ENCODE data around the gene MGAT2. TPM values are rescaled to one million over a fixed set of nuclear protein-coding genes. Genes with fewer than 3 reads are reported as not detected.

MGAT2 gene
- total and polyA plus RNA-seq, 2 of the 4 experiments (the other 2 are of a cell fraction), result 36.6 to 67.6 TPM

DNA sequence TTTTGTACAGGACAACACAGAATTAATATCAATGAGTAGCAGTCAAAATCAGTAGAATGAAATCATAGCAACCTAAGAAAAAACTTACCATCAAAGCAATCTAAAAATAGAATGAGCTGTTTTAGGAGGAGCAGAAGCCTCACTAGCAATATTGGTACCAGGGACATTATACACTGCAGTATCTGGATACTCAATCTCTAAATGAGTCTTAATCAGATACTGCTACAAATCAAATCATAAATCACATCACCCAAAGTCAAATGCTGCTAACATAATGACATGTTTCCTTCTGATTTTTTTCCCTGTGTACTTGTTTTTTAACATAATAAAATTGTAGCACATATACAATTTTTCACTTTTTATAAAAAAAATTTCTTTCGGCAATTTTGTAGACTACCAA is 42.5 kb upstream of the MGAT2 start:
- no peaks in the 10 kb centered on the region for H3K4me1 ChIP-seq (ENCODE audit: control insufficient read depth, insufficient read depth, low read length)
- no peak overlapping the region for H3K9ac ChIP-seq (ENCODE audit: low read depth, low read length)
- dilution Hi-C loops (cut with HindIII; ENCODE audit: low sequenced_read_pairs, unreplicated experiment), result no loop called here
- H3K4me3 ChIP-seq (ENCODE audit: insufficient read depth, low read depth, low read length), result no peak overlapping the region
- no CpG with 5 or more reads among the region's 1 CpG for WGBS, 2 experiments (ENCODE audit: extremely low coverage in 2 of 2, insufficient read length in 1 of 2)
- H2AFZ ChIP-seq (replicated peaks; ENCODE audit: low read length, poor library complexity), result no peak overlapping the region
- H4K20me1 ChIP-seq (ENCODE audit: insufficient read depth, low read length), result peaks cover 36% of the 10 kb centered on the region
- no peak overlapping the region for H2BK120ac ChIP-seq (ENCODE audit: low read depth, low read length)
- no peak overlapping the region for H3K27ac ChIP-seq (ENCODE audit: insufficient read depth, low read length)
- 0 out of 2 replicates have a peak, but pooled peaks cover 9% of the 10 kb centered on the region for H3K9me1 ChIP-seq (ENCODE audit: insufficient read depth, low read length)
- no peak overlapping the region for H4K5ac ChIP-seq (ENCODE audit: low read depth, low read length)
- no peak for ATAC-seq (ENCODE audit: low read depth)
- H3K56ac ChIP-seq (ENCODE audit: extremely low read depth, insufficient read depth, low read length), result no peak overlapping the region
- no peak overlapping the region for H3K4me2 ChIP-seq (ENCODE audit: low read depth, low read length)
- in situ Hi-C loops (cut with MboI; ENCODE audit: low sequenced_read_pairs), result no loop called here
- TF ChIP-seq CEBPB (IDR thresholded peaks at IDR 0.05; ENCODE audit: low read depth, low read length) (no peak), BHLHE40 (IDR thresholded peaks at IDR 0.05; ENCODE audit: low read depth, low read length) (no peak), CHD1 (IDR thresholded peaks at IDR 0.05; ENCODE audit: low read depth, low read length) (no peak)
- CTCF ChIA-PET, result interaction anchor here (1.0 kb wide), 1 partner anchor 117 kb away, joined by 3 read pairs; no protein-coding TSS in a partner anchor
- H3K79me1 ChIP-seq (ENCODE audit: low read depth in 1 of 2, low read length in 2 of 2), result peaks cover 19 to 45% of the 10 kb centered on the region in 2 experiments
- no peak overlapping the region for H2BK15ac ChIP-seq (ENCODE audit: low read depth, low read length)
- H3K14ac ChIP-seq (replicated peaks; ENCODE audit: low read depth, low read length), result no peak overlapping the region
- no peak overlapping the region for H4K8ac ChIP-seq (ENCODE audit: low read depth in 2 of 2, low read length in 2 of 2)
- H2BK5ac ChIP-seq (ENCODE audit: low read depth, low read length, poor library complexity, severe bottlenecking), result no peak overlapping the region
- H3K18ac ChIP-seq (ENCODE audit: low read depth, low read length), result no peak overlapping the region
- H3K9me3 ChIP-seq (ENCODE audit: control insufficient read depth, insufficient read depth, low read length), result no peaks in the 10 kb centered on the region
- BruUV-seq (replicated peaks), result no TSS peak
- H2BK20ac ChIP-seq (ENCODE audit: low read depth, low read length), result no peak overlapping the region
- peaks cover 24% of the 10 kb centered on the region for H3K36me3 ChIP-seq (ENCODE audit: control insufficient read depth, insufficient read depth, low read length)
- no peak overlapping the region for H4K91ac ChIP-seq (ENCODE audit: insufficient read depth, low read depth, low read length)
- intact Hi-C loops (cut with micrococcal nuclease), result no loop called here
- no peaks in the 10 kb centered on the region for H3K27me3 ChIP-seq (ENCODE audit: control insufficient read depth, insufficient read depth, low read length)
- POLR2A ChIA-PET (ENCODE audit: unreplicated experiment), result no interaction called here
- H2AK5ac ChIP-seq (ENCODE audit: low read depth, low read length), result no peak overlapping the region
- no peak for DNase-seq
- H3K4ac ChIP-seq (ENCODE audit: low read depth, low read length), result no peak overlapping the region
- no peak overlapping the region for H2AK9ac ChIP-seq (replicated peaks; ENCODE audit: low read depth, low read length, poor library complexity)
- H3K23ac ChIP-seq (ENCODE audit: low read depth, low read length), result no peak overlapping the region

Measured in IMR-90 (cell line).